Ecto neural progenitor cell (in vitro differentiated cells): ENCODE data around the gene RHEB.

Source experiments
- DNase-seq: peaks from one replicate; pipeline ENCODE4 v3.0.0-alpha.2; 2018; ENCODE audit warnings: low spot score

Gene RHEB

GRCh38 chr7:151503902-151504714 is 15.6 kb downstream of the RHEB start:
- DNase-seq = no peak

- no peak for DNase-seq
Measured at GRCh38 chr7:151501676-151502075, 18.0 kb downstream of the RHEB start.

GRCh38 chr7:151498495-151498894 is 21.2 kb downstream of the RHEB start:
- no peak for DNase-seq

- no peak for DNase-seq
Measured at GRCh38 chr7:151497306-151497871, 22.3 kb downstream of the RHEB start.

GRCh38 chr7:151495360-151495759 is 24.3 kb downstream of the RHEB start:
- DNase-seq = no peak

- no peak for DNase-seq
Measured at GRCh38 chr7:151494298-151495284, 25.1 kb downstream of the RHEB start.

- DNase-seq = no peak
Measured at GRCh38 chr7:151493083-151493482, 26.6 kb downstream of the RHEB start.

- no peak for DNase-seq
Measured at GRCh38 chr7:151491859-151492258, 27.8 kb downstream of the RHEB start.

GRCh38 chr7:151490456-151491105 is 29.1 kb downstream of the RHEB start:
- no peak for DNase-seq

GRCh38 chr7:151489498-151489897 is 30.2 kb downstream of the RHEB start:
- DNase-seq = no peak

GRCh38 chr7:151488096-151488495 is 31.6 kb downstream of the RHEB start:
- DNase-seq = no peak

GRCh38 chr7:151487228-151487627 is 32.5 kb downstream of the RHEB start:
- DNase-seq = no peak

- no peak for DNase-seq
Measured at GRCh38 chr7:151486074-151486473, 33.6 kb downstream of the RHEB start.

- no peak for DNase-seq
Measured at GRCh38 chr7:151484971-151485707, 34.6 kb downstream of the RHEB start.

GRCh38 chr7:151483711-151483983 is 36.0 kb downstream of the RHEB start:
- DNase-seq = no peak

GRCh38 chr7:151482883-151483710 is 36.6 kb downstream of the RHEB start:
- no peak for DNase-seq

GRCh38 chr7:151481650-151482505 is 37.8 kb downstream of the RHEB start:
- no peak for DNase-seq

GRCh38 chr7:151477867-151478266 is 41.8 kb downstream of the RHEB start:
- DNase-seq = no peak

- no peak for DNase-seq
Measured at GRCh38 chr7:151472644-151473380, 46.9 kb downstream of the RHEB start.
